Activated CD4-positive, CD25-positive, alpha-beta regulatory T cell treated with anti-CD3 and anti-CD28 coated beads, Interleukin-2, amount 50 U/mL, for 72 hours (primary cell): ENCODE measurements around the gene TMEM236.

Experiments
- DNase-seq: peaks from one replicate; pipeline ENCODE4 v3.0.0; 2021

TMEM236 gene

DNA sequence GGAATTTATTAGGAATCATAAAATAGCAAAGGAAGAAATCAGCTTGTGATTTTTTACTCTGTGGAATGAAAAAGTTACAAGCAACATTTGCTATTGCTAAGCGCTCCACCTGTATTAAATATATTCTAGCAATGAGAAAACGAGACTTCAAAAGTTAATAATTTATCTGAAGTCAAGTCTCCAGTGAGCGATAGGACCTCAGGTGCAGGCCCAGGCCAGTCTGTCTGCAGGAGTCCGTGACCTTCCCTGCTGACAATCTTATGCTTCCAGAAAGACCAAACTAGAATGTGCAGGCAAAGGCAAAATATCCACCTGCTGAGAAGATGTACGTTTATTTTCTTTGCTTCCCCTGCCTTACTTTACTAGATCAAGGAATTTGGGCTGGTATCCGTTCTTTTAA, 79.9 kb downstream of the TMEM236 start:
- no peak for DNase-seq

DNA sequence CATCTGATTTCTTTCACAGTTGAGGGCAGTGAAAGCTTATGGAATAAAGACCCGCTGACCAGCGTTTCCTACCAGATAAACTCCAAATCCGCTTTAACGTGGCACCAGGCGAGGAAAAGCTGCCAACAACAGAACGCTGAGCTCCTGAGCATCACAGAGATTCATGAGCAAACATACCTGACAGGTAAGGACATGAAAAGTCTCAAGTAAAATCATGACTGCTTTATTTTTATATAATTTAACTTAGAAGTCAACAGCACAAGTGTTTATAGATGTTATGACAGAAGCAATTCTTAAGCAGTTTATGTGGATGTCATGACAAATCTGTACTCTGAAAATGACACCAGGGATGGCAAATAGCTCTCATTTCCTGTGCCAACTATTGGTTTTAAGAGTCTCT, 81.7 kb downstream of the TMEM236 start:
- no peak for DNase-seq

DNA sequence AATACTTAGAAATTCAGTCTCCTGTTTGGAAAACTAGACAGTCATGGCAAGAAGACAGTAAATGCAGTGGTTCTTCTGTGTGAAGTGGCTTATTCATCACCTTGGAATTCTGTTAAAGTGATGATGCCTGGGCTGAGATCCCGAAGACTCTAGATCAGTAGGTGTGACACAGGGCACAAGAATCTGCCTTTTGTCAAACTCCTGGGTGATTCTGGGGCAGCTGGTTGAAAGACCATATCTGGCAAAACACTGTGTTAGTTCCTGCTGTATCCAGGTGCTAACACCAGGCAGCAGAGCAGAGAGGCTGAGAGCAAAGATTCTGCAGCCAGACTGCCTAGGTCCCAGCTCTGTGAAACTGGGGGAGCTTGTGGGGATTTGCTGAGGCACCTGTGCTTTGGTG, 83.7 kb downstream of the TMEM236 start:
- no peak for DNase-seq

DNA sequence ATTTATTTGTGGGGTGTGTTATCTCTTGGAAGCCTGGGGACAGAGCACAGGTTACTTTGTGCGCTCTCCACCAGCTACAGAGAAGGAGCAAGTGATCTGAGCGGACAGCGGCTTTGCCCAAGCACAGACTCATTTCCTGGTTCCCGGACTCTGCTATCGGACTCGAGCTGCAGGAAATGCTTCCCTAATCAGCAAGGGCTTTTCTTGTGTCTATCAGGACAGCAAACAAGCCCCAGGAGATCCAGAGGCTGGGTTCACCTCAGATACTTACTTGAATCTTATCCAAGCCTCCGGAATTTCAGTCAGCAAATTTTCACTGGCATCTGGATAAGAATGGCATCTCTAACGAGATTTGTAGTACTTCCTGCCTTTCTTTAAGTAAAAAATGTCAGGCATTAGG, 84.9 kb downstream of the TMEM236 start:
- DNase-seq: no peak

DNA sequence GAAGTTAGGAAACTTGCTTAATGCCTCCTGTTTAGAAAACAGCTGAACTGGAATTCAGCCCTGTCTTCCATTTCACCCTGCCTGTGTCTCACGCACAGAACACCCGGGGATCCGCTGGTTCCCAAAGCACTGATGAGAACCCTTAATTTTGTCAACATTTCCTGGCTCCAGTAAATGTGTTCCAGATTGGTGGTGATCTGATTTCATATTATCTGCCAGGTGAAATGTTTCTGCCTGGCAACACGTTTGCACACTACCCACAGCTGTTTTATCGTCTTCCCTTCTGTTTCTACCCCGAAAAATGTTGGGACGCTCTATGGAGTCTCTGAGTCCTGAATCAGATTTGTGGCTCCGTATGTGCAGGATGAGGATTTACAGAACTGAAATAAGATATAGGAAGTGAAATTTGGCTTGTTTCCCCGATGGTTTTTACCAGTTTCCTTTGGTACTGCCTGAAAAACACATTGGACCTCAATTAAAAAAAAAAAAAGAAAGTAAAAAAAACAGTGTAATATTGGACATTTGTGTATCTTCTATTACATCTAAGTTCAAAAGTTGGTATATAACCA, 86.2 kb downstream of the TMEM236 start:
- DNase-seq: no peak

DNA sequence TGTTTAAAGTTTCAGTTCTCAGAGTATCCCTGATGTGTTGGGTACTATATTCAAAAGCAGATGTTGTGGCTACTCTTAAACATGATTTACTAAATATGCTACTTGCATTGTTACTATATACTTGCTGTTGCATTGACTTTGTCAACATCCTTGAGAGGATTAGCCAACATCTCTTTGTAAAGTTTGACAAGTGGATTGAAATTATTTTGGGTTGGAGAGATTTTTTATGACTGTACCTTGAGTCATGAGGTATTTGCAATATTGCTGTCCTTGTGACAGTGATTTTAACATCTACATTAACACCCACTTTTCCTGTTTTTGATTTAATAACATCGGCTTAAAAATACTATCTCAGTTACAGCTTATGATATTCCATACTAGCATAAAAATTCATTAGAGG, 89.0 kb downstream of the TMEM236 start:
- DNase-seq: no peak

DNA sequence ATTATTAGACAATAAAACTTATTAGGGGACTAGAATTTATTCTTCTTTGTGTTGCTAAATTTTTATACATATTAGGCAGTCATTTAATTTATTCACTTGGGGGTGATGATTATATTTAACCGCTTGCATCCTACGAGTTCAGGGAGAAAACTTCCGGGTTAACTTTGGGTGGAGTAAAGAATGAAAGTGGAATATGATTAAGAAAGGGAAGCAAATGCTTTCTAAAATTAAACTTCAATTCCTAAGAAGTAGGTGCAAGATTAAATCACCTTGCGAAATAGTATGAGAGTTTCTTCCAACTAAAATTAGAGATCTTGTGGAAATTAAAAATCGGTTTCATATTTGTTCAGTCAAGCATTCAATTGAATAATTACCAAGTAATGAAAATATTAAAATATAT, 90.6 kb downstream of the TMEM236 start:
- DNase-seq: no peak

DNA sequence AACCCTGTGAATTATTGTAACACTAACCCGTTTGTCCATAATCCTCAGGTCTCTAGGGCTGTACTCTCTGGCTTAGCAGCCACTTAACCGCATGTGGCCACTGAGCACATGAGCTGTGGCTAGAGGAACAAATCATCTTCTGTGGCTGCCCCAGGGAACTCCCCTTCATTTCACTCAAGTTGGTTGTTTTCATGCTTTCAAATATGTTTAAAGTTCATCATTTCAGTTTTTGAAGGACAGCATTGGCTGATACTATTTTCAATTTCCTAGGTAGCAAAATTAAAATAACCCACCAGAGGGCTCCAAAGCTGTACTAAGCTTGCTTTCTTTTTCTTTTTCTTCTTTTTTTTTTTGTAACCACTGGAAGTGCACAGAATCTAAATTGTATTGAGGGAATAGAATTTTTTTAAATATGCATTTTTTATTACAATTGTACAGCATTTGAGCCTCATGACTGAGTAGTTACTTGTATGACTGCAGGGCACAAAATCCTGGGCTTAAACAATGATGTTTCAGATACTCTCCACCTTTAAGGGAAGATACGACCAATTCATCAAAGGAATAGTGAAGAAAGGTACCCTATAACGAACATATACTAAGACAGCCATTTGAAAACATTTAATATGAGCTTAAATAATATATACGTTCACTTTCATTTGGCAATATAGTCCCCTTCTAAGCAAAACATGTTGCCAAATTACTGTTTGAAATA, 95.7 kb downstream of the TMEM236 start:
- no peak for DNase-seq

DNA sequence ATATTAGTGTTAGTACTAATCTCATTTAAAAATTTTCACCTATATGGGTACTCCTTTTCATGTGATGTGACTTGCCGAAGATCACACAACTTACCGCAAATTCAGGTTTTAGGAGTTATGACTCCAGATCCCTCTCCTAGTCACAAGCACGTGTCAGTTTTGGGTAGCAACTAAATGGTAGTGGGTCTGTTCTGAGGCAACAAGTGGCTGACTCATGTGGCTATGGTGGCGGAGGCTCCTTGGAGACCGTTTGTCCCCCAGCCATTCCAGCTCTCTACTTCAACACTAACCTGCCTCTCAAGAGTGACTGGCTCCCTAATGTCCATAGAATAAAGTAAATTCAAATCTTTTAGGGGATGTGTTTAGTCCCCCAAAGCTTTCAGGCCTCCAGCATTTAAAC, 96.6 kb downstream of the TMEM236 start:
- no peak for DNase-seq
